SH-SY5Y (cell line): ENCODE data around the gene DDX51.

Experiments
- GATA2 ChIP-seq: IDR thresholded peaks from 2 replicates; pipeline ENCODE4 v1.6.1; 2011; ENCODE audit warnings: mild to moderate bottlenecking, low read depth, low read length
- GATA3 ChIP-seq: IDR thresholded peaks from 2 replicates; pipeline ENCODE4 v1.6.1; 2011; ENCODE audit warnings: low read depth, mild to moderate bottlenecking, low read length, moderate library complexity

- no peak for TF ChIP-seq GATA2
- TF ChIP-seq GATA3 = no peak
Measured at GRCh38 chr12:132176920-132177551, 32.9 kb upstream of the DDX51 start.
